Measurements from ENCODE around the gene NUB1.

NUB1 gene

DNA sequence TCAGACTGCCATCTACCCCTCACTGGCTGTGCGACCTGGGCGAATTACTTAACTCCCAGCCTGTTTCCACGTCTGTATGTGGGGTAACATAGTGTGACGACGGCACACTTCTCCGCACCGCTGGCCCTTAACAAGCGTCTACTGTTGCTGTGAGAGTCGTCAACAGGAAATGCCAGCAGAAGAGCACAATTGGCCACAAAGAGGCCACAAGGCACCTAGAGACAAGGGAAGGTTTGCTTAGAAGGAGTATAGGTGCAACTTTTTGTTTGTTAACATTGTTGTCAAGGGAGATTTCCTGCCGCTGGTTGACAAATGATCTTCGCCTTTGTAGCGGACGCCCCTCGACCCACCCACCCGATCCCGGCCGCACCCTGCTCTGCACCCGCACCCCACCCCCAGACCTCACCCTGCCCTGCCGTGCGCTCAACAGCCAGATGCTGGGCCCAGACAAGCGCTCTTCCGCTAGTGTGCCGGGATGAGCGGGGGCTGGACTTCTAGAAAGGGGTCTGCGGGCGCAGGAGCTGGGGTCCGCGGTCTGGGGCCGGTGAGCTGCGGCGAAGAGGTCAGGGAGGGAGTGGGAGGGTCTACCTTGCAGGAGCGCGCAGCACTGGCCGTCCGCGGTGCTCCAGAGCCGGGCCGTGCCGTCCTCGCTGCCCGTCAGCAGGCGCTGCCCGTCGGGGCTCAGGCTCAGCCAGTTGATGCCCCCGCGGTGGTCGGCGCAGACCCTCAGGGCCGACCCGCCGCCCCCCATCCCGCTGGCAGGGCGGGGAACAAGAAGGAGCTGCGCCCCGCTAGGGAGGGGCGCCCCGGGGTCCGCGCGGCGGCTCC is 67.4 kb downstream of the NUB1 start:
- FAIRE-seq = no peak

DNA sequence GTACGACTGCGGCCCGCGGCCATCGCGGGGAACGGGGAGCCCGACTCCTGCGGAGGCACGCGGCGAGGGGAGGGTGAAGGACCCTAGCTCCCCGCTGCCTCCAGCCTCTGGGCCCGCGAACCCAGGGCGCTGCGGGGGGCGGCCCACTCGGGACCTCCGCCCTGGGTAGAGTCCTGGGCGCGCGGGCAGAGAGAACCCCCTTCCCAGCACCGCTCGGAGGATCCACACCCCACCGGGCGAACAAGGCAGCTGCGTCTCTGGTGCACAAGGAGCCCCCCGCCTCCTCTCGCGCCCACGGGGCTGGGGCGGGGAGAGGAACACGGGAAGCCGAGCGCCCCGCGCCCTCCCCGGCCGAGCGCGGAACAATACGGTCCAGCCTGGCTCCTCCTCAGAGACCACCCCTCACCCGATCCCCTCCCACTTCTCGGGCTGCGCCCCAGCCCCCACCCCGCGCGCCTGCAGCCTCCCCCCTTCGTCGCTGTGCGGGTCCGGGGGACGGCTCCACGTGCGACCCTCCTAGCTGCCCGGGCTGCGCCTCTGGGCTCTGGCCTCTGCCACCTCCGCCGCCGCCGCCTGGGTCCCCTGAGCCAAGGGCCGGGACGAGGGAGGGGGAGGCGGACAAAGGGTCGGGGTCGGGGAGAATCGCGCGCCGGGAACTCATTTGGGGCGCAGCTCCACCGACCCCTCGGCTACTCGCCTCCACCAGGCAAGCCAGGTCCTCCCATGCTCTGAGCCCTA is 68.2 kb downstream of the NUB1 start, which contains the start of gene WDR86:
WDR86 (minus strand) TSS at position 372 of the 738 bp plus-strand sequence. CDS start 449 bp downstream, outside the sequence.
- FAIRE-seq = no peak

DNA sequence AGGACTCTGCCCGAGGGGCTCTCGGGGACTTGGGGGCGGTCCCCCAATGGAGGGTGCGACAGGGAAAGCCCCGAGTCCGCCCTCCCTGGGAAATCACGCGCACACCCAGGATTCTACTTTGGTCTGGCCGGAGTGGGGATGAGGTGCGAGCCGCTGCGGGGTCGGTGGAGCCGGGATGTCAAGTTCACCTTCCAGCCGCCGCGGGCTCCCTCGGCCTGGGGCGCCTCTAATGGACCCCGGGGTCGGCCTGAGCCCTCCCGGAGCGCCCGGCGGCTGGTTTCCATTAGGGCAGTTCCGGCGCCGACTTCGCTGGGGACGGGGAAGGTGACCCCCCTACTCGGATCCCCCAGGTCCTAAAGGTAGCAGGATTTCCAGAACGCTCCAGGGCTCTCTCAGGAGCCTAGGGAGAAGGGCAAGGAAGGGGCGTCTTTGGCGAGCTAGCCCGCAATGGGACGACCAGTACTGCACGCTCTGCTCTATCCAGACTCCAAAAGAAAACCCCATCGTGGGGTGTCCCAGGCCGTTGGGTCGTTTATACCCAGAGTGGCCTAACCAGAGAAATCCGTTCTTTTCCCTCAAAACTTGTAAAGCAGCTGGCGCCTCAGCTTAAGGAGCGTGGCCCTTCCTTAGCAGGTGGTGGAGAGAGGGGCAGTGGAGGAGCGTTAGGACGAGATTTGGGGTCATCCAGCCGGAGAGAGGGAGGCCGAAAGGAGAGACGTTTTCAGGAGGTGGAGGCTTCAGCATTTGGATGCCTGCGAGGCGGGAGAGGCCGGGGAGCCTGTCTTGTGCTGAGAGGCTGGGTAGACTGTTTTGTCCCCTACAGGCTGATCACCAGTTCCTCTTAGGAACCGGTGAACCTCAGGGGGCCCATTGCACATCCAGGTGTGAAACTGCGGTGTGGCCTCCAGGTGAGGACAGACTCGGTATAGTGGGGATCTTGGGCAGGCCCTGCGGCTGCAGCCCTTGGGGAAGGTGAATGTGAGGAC is 69.1 kb downstream of the NUB1 start:
- FAIRE-seq = no peak

DNA sequence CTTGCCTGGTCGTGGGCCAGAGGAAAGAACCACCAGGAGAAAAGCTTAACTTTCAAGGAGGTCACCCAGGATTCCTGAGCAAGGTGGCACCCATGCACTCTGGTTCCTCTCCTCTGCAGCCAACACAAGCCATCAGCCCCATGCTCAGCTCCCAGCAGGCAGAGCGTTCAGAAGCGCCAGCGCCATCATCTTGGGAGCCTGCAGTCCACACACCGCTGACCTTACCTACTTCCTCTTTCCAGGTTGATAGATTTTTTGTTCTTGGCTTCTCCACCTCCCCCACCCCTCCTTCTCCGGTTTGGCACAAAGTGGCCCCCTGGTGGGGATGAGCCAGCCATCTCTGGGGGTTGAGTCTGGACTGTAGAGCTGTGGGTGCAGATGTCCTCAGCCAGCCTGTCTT is 69.9 kb downstream of the NUB1 start:
- no peak for FAIRE-seq

DNA sequence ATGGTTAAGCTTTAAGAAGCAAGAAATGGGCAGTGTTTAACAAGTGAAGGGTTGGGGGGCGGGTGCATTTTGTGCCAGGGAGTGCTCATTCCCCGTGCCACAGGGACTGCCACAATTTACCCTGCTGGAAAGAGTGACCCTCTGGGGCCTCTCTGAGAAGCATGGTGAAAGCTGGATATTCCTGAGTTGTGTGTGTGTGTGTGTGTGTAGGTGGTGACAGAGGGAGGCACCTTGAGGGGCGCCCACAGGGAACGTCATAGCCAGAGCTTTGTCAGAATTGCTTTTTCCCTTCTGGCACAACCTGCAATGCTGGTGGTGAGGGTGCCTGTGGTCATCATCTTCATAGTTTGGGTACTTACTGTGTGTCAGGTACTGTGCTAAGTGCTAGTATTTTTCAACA is 70.7 kb downstream of the NUB1 start:
- no peak for FAIRE-seq

DNA sequence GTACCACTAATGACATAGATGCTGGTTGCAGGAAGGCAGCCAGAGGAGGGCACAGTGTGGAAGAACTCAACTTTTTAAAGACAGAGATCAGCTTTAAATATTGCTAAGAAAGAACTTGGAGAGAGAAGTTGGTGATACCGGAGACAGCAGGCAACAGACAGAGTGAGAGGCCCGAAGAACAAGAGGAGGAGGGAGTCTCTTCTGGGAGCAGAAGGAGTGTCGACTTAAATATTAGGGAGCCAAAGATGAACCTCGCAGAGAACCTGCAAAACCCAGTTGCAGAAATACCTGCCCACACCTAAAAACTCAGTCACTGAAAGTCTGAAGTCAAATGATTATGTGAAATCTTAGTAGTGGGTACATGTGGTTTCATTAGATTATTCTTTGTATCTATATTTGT is 71.6 kb downstream of the NUB1 start:
- FAIRE-seq = no peak

DNA sequence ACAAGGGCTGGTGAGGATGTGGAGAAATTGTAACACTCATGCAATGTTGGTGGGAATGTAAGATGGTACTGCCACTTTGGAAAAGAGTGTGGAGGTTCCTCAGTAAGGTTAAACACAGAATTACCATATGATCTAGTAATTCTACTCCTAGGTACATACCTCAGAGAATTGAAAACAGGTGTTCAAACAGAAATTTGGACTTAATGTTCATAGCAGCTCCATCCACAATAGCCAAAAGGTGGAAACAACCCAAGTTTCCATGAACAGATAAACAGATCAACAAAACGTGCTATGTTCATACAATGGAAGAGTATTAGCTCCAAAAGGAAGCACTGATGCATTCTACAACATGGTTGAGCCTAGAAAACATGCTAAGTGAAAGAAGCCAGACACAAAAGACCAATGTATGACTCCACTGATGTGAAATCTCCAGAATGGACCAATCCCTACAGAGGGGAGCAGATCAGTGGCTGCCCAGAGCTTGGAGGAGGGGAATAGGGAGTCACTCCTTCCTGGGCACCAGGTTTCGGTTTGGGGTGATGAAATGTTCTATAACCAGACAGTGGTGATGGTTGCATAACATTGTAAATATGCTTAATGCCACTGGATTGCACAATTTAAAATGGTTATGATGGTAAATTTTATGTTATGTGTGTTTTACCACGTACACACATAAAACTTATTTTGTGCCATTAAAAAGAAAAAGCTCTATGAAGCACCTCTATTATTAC is 73.9 kb downstream of the NUB1 start:
- FAIRE-seq = no peak

DNA sequence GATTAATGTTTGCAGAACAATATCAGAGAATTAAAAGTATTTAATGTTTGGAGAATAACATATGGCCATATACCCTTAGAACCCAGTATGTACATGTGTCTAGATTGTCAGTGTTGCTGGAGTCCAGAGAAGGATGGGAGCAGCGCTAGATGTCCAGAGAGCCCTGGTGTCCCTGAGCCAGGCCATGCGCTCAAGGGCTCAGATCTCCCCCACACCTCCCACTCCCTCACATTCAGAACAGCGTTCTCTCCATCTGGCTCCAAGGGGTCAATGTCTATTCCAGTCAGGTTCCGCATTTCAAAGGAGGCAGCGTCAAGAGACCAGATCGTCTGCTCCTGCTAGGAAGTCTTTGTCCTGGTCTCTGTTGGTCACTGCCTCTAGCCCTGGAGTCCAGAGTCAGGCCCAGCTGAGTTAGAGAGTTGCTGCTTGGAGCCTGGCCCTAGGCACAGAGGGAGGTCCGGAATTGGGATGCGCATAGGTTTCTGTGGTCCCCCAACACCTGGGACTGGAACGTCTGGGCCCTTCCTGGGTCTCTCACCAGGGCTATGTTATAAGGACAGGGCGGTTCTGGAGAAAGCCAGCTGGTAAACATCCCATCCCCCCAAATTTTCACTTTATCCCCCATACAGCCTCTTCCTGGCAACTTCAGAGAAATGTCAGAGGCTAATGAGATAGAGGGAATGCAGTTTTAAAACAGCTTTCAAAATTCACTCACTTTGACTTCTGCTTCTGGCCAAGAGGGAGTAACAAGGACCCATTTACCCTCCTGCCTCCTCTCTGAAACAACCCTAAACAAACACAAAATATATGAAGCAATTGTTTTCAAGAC is 74.7 kb downstream of the NUB1 start:
- FAIRE-seq = no peak

DNA sequence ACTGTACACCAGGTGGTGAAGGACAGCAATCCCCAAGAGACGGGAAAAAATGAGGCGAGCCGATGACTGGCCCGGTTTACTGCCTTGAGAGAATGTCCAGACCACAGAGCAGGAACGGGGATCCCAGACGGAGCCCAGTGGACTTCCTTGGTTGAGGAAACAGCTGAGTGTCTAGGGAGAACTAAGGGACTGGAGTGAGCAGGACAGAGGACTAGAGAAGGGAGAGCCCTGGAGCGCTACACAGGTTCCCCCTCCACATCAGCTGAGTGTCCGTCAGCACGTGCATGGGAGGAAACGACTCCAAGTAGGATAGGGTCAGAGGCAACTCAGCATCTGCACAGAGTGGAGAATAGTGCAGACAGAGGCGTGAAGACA is 75.3 kb downstream of the NUB1 start:
- no peak for FAIRE-seq

DNA sequence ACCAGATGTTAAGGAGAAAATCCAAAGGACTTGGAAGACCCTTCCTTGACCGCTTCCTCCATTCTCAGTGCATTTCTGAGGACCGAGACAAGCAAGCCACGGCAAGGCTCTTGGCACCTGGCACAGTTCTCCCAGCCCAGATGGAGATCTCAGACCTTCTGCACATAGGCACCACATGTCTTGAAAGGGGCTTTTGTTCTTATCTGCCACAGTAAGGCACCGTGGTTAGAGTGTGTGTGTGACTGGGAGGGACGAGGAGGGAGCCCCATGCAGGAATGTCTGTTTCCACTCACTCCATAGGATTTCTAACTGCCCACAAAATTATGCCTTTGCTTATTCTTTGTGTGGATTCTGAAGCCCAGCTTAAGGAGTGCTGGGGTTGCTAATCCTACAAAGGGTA is 78.5 kb downstream of the NUB1 start:
- FAIRE-seq = no peak

DNA sequence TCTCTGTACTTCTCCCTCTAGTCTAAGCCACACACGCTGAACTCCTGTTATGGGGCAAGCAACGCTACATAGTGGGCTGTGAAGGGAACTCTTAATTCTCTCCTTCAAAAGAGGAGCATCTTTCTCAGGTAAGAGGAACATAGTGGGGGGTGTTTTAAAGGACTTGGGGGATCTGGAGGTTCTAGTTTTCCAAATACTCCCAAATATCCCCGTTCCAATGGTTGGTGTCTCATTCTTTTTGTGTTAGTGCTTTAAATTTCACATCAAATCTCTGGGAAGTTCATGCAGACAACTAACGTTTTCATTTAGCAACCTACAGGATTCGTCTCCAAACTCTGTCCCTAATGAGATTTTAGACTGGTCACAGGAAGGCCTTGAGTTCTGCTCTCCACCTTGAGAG is 80.6 kb downstream of the NUB1 start:
- no peak for FAIRE-seq

DNA sequence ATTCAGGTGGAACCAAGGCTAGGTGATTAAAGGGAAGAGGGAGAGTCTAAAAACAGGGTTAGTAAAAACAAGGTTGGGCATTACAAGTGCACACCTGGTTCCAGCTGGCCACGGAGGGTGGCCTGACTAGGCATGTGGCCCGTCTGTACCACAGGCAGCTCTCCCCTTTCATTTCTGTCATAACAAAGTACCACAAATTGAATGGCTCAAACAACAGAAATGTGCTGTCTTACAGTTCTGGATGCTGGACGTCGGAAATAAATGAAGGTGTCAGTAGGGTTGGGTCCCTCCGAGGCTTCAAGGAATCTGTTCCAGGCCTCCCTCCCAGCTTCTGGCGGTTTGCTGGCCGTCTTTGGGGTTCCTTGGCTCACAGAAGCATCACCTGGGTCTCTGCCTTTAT is 81.6 kb downstream of the NUB1 start:
- no peak for FAIRE-seq

DNA sequence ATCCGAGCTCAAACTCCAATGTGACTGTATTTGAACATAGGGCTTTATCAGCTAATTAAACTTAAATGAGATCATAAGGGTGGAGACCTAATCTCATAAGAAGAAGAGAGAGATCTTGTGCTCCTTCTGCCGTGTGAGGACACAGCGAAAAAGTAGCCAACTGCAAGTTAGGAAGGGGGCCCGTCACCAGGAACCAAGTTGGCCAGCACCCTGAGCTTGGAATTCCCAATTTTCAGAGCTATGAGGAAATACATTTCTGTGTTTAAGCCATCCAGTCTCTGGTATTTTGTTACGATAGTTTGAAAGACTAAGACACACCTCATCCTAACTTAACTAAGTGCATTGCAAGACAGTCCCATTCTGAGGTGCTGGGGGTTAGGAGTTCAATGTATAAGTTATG is 82.3 kb downstream of the NUB1 start:
- FAIRE-seq = no peak

DNA sequence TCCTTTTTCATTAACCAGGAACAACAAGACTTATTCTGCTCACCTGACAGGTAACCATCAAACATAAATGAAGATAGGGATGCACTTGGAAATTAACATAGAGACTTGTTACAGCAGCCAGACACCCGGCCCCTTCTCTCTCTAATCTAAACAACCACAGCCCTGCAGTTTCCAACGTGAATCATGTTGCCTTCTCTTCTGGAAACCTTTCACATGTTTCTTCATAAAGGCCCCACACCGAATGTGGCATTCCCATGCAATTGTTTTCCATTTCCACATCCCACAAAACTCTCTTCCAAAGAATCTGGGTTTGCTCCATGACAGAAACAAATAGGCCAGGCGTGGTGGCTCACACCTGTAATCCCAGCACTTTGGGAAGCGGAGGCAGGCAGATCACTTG is 83.2 kb downstream of the NUB1 start:
- no peak for FAIRE-seq

DNA sequence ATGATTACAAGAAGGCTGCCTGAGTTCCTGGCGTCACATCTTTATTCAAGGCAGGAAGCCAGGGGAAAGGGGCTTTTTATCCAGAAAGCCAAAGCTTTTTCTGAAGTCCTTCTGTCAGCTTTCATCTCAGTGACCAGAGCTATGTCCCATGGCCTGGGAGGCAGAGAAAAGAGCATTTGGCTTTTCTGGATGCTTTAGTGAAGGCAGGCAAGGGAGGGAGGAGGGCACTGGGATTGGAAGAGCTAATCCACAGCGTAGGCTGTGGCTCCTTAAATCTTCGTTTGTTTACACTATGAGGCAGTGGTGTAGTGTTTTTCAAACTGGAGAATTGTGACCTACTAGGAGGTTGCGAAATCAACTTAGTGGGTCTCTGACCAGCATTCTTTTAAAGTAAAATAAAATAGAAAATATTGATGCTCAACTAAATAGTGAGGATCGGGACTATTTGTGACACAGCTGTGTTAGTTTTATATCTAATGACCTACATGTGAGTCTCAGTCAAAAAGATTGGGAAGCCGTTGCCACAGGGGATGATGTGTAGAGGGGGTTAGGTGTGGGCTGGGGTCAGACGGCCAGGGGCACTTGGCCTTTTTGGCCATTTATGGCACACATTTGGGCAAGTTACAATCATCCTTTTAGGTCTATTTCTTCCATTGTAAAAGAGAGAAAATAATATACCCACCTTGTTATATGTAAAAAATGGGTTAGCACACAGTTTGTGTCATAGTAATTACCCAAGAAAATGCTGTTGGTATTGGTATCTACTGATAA is 84.2 kb downstream of the NUB1 start:
- FAIRE-seq = no peak

DNA sequence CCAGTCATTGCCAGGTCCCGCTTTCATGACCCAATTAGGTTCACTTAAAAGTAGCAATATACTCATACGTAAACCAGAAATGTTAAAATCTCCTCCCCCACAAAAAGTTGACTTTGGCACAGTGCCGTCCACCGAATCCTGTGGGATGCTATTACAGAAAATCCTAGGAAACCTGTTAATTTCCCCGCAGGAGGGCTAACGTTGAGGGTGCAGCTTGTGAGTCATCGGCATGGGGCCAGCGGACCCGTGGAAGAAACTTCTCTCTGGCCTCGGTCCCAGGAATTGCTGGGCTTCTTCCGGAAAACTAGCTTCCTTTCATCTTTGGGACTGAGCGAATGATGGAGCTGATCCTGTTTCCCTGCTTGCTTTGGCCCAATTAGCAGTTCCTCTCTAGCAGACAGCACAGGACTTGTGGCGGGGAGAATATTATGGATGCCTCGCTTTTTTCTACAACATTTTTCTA is 84.9 kb downstream of the NUB1 start:
- no peak for FAIRE-seq

DNA sequence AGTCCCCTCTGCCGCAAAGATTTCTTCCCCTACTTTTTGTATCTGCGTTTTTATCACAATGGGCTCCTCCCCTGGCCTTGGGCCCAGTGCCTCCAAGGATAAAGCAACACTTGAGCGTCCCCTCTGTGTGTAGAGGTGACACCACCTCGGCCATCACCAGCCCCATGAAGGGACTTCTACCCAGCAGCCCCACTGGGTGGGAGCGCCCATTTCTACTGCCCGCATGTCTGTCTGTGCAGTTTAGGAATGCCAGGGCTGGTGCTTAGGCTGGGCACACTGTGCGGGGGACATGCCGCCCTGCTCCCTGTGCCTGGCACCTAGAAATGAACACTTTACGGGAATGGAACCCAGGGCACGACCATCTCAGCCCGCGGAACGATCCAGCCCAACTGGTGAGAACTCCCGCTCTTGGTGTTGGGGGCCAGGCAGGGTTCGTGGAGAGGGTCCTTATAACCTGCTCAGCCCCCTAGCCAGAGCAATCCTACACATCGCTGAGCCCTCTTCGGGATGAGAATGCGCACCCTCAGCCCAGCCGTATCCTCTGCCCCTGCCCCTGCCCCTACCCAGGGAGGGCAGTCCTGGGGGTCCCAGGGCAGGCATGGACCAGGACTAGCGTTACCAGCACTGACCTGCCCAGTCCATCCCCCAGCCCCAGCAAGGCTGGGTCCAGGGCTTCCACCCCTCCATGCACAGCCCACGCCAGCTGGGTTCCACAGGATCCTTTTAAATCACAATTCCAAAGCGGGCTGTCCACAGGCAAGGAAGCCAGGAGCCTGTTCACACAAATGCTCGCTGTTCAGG is 85.5 kb downstream of the NUB1 start:
- FAIRE-seq = no peak

DNA sequence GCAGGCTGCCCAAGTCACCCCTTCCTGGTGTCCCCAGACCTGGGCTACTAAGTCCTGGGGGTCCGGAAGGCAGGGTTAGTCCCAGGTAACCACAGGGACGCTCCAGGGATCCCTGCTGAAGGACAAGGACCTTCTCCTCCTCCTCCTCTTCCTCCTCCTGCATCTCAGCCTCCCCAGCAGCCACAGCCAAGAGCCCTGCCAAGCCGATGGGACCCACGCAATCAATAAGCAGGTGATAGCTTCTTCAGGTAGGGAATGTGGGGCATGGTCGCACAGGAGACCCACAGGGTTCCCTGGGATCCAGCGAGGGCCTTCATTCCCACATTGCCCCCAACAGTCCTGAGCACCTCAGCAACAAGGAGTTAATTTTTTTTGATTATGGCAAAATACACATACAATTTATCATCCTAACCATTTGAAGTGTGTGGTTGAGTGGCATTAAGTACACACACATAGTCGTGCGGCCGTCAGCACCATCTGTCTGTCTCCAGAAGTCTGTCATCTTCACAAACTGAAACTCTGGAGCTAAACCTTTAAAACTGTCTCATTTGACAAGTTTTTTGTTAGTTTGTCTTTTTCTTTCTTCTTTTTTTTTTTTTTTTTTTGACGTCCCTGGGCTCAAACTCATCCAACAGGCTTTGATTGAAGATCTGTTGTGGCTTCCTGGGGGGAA is 86.2 kb downstream of the NUB1 start:
- no peak for FAIRE-seq

All from TTC549 (cell line).